GM12801 (cell line): ENCODE data around the gene PRR13.

Experiments used
- TF ChIP-seq, protein P1 (sequence below): IDR thresholded peaks from one replicate; pipeline ENCODE4 v1.5.1; 2011; ENCODE audit warnings: control low read depth; ENCODE audit not compliant: insufficient read length; ENCODE audit errors: extremely low read depth

Gene PRR13

DNA sequence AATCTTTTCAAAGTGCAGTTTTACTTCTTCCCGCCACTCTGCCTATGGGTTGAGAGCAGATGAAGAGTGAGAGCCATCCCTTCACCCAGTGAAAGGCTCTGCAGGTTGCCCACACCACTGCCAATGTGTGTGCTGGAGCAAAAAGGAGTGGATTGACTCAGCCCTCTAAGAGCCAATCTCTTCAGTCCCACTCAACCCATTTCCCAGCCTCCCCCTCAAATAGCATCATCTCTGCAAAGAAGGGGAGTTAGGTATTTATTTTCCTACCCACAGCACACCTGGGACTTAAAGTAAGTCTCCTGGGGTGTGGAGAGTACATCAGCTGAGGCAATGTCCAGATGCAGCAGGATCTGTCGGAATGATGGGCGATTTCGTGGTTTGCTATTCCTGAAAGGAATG, 42.4 kb downstream of the PRR13 start:
- TF ChIP-seq, protein P1, sequence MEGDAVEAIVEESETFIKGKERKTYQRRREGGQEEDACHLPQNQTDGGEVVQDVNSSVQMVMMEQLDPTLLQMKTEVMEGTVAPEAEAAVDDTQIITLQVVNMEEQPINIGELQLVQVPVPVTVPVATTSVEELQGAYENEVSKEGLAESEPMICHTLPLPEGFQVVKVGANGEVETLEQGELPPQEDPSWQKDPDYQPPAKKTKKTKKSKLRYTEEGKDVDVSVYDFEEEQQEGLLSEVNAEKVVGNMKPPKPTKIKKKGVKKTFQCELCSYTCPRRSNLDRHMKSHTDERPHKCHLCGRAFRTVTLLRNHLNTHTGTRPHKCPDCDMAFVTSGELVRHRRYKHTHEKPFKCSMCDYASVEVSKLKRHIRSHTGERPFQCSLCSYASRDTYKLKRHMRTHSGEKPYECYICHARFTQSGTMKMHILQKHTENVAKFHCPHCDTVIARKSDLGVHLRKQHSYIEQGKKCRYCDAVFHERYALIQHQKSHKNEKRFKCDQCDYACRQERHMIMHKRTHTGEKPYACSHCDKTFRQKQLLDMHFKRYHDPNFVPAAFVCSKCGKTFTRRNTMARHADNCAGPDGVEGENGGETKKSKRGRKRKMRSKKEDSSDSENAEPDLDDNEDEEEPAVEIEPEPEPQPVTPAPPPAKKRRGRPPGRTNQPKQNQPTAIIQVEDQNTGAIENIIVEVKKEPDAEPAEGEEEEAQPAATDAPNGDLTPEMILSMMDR: no peak

DNA sequence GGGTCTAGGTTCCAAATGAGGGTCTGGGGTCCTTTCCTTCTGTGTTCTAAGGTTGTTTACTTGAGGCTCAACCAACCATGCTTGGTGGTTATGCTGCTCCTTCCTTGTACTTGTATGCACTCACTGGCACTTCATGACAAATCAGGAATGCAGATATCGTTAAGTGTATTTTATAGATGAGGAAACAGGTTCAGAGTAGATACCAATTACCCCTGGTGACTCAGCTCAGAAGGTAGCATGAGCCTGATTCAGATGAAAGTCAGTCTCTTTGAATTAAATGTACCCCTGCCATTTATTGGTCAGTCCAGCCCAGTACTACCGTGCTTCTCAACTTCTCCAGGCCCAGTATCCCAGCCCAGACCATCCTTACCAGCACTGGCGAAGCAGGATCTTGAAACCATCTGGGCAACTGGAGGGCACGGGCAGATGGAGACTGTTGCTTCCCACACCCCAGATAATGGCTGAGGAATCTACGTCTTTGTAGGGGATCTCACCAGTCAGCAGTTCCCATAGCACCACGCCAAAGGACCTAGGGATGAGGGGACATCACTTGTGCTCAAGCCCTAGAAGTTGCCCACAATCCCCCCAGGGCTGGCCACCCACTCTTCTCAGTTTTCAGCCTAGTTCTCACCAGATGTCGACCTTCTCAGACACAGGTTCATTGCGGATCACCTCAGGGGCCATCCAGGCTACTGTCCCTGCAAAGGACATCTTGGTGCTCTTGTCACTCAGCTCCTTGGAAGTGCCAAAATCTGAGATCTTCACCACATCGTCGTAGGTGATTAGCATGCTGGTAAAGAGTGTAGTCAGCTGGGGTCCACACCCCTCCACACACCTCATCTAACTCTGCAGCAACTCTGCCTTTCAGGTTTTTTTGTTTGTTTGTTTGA, 43.4 kb downstream of the PRR13 start:
- TF ChIP-seq, protein P1: no peak

DNA sequence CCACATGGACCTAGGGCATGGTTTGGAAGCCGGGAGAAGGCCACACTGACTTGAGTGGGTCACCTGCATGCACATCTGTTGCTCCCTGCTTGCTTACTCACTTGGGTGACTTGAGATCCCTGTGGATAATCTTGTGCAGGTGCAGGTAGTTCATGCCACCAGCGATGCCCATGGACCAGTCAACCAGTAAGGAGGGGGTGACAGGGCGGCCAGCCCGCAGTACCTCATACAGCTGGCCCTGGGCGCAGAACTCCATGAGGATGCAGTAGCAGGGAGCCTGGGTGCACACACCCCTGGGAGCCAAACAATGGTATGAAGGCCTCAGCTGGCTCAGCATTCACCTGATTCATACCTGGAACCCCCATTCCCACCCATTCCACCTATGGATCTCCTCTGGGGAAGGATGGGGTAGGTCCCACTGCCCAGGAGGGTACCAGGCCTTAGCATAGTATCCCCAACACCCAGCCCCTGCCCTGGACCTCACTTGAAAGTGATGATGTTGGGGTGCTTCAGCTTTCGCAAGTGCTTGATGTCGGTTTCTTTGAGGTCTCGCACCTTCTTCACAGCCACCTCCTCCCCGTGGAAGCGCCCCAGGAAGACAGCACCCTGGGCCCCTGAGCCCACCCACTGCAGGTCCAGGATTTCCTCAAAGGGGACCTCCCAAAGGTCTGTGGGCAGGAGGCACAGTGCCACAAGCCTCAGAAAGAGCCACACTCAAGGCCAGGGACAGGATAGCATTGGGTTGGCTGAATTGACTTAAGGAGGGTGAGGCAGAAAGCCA, 44.6 kb downstream of the PRR13 start:
- TF ChIP-seq, protein P1: no peak

DNA sequence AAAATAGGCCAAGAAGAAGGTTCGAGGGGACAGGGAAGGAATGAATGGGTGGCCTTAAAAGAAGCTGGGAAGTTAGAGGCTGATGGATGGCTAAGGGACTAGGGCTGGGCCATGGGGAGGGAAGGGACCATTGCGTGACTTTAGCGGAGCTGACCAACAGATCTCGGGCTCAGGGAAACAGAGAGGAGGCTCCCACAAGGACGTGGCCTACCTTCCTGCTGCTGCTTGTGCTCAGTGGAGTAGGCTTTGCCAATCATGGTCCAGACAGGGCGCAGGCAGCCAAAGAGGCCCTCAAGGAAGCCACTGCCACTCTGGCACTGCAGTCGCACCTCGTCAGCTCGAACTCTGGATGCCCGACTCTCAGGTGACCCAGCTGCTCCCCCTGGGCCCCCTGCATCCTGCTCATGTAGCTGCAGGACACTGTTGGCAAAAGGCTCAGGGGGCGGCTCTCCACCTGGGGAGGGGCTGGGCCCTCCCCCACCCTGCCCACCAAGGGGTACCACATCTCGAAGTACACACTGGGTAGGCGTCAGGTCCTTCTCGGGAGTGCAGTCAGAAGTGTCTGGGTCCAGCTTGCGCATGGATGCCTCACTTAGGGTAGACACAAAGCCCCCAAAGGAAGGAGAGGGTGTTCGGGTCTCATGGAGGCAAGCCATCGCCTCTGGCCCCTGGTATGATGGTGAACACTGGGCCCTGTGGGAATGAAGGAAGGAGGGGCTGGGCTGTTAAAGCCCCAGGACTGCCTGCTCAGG, 45.4 kb downstream of the PRR13 start:
- TF ChIP-seq, protein P1: no peak

DNA sequence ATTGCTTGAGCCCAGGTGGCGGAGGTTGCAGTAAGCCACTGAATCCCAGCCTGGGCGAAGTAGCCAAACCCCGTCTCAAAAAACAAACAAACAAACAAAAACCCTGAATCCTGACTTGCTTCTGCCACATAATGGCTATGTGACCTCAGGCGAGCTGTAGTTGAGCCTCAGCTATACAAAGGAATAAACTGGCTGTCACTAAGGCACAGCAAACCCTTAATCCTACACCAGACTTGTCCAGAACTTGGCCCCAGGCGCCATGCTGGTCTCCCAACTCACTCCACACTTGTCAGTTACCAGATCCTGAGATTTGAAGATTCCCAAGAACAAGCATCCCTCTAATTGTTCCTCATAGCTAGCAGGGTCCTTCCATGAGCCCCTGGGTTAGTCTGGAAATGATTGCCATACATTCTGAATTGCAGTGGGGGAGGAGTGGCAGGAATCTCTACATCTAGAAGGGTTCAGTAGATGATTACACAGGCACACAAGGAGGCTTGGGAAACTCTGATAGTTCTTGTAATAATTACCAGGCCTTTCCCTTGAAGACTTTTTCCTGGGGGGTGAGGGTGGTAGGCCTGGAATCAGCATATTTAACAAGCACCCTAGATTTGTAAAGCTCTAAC, 47.8 kb downstream of the PRR13 start:
- TF ChIP-seq, protein P1: no peak

DNA sequence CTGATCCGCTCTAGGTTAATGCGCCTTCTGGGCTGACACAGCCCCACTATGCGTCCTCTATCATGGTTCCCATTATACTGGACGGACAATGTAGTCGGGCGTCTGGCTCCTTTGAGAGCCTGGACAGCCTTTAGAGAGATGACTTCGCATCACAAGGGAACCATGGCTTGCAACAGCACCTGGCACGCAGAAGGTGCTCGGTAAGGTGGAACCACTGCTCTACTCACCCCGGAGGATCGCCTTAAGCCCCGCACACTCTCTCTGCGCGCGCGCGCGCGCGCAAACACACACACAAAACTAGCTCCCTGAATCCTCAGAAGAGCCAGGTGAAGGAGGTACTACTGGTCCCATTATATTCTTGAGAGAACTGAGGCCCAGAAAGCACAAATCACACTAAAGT, 50.7 kb downstream of the PRR13 start:
- TF ChIP-seq, protein P1: no peak
